Ovary (tissue), 3 donors: ENCODE data around the gene ITPK1.

Experiments used
- CTCF ChIP-seq, 3 donors: fragments of 450-650 bp in 2 of 3; fragments of 200-600 bp in 1 of 3; IDR thresholded peaks; one replicate each; pipeline versions ENCODE4 v1.5.1 to v1.8.0; 2016 to 2022; ENCODE audit warnings: antibody characterized with exemption in 3 of 3, mild to moderate bottlenecking in 1 of 3
- POLR2A ChIP-seq: fragments of 450-650 bp; IDR thresholded peaks from one replicate; pipeline ENCODE4 v1.6.1; 2017; ENCODE audit warnings: antibody characterized with exemption, mild to moderate bottlenecking, moderate library complexity
- donor health status: DM: no; HTN: no; CAD: no.

- TF ChIP-seq CTCF (IDR thresholded peaks at IDR 0.05) = no peak
- TF ChIP-seq POLR2A = no peak
These were observed 154.2 kb downstream of the ITPK1 start for GRCh38 chr14:92961567-92961855.
